Measurements from ENCODE around the gene HGFAC. TPM values are rescaled to one million over a fixed set of nuclear protein-coding genes. Genes with fewer than 3 reads are reported as not detected.

The HGFAC gene
- total and polyA plus RNA-seq, 10 of the 15 experiments (the other 5 are each of a cell fraction or from before 2014, with no cell fraction given): 0.38 TPM; not detected in 9

DNA sequence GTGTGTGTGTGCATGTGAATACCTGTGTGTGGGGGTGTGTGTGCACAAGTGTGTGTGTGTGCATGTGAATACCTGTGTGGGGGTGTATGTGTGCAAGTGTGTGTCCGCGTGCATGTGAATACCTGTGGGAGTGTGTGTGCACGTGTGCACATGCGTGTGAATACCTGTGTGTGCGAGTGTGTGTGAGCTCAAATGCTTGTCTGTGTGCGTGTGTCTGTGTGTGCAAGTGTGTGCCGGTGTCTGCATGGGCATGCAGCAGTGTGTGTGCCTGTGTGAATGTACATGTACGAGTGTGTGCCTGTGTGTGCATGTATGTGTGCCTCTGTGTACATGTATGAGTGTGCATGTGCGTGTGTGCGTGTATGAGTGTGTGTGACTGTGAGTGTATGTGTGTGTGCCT lies 26.4 kb downstream of the HGFAC start (continued):
- TF ChIP-seq, protein P1, sequence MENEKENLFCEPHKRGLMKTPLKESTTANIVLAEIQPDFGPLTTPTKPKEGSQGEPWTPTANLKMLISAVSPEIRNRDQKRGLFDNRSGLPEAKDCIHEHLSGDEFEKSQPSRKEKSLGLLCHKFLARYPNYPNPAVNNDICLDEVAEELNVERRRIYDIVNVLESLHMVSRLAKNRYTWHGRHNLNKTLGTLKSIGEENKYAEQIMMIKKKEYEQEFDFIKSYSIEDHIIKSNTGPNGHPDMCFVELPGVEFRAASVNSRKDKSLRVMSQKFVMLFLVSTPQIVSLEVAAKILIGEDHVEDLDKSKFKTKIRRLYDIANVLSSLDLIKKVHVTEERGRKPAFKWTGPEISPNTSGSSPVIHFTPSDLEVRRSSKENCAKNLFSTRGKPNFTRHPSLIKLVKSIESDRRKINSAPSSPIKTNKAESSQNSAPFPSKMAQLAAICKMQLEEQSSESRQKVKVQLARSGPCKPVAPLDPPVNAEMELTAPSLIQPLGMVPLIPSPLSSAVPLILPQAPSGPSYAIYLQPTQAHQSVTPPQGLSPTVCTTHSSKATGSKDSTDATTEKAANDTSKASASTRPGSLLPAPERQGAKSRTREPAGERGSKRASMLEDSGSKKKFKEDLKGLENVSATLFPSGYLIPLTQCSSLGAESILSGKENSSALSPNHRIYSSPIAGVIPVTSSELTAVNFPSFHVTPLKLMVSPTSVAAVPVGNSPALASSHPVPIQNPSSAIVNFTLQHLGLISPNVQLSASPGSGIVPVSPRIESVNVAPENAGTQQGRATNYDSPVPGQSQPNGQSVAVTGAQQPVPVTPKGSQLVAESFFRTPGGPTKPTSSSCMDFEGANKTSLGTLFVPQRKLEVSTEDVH (IDR thresholded peaks at IDR 0.05; ENCODE audit: low read depth, partially characterized antibody): no peak
- TF ChIP-seq CBX5 (IDR thresholded peaks at IDR 0.05; ENCODE audit: low read depth): no peak

DNA sequence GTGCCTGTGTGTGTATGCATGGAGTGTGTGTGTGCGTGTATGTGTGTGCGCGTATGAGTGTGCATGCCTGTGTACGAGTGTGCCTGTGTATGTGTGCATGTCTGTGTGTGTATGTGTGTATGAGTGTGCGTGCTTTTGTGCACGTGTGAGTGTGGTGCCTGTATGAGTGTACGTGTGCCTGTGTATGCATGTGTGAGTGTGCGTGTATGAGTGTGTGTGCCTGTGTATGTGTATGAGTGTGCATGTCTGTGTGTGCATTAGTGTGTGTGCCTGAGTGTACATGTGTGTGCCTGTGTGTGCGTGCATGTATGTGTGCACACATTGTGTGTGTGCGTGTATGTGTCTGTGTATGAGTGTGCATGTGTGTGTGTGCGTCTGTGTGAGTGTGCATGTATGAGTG lies 27.0 kb downstream of the HGFAC start:
- ATAC-seq: no peak
- H3K4me1 ChIP-seq (ENCODE audit: control insufficient read depth, insufficient read depth, low read length): no peaks in the 10 kb centered on the region
- H3K36me3 ChIP-seq (ENCODE audit: control insufficient read depth in 2 of 2, insufficient read depth in 2 of 2, low read length in 1 of 2): no peaks in the 10 kb centered on the region
- intact Hi-C loops (cut with micrococcal nuclease; ENCODE audit: unreplicated experiment): no loop called here
- POLR2A ChIA-PET: no interaction called here
- H3K9ac ChIP-seq (ENCODE audit: control insufficient read depth, insufficient read depth, low read length): no peak overlapping the region
- RAD21 ChIA-PET (ENCODE audit: unreplicated experiment): no interaction called here
- no peaks in the 10 kb centered on the region for H3K79me2 ChIP-seq (ENCODE audit: control insufficient read depth, insufficient read depth, low read length)
- H3K4me3 ChIP-seq: no peak overlapping the region
- in situ Hi-C loops (cut with MboI): no loop called here
- no TSS peak for BruUV-seq (replicated peaks)
- CTCF ChIA-PET: interaction anchor here (2.2 kb wide), 1 partner anchor 12 kb away, joined by 5 read pairs; no protein-coding TSS in a partner anchor
- WGBS (ENCODE audit: insufficient coverage, insufficient replicate concordance, low lambda C conversion rate, missing lambda C conversion rate): 83% methylated on average over 11 of the region's 11 CpGs
- no peak overlapping the region for H3K27ac ChIP-seq (ENCODE audit: control insufficient read depth, insufficient read depth)
- DNase-seq (ENCODE audit: low read depth, low spot score): no peak
- no peak overlapping the region for H3K4me2 ChIP-seq (ENCODE audit: control insufficient read depth, insufficient read depth)
- H4K20me1 ChIP-seq (ENCODE audit: control insufficient read depth, insufficient read depth): no peaks in the 10 kb centered on the region
- SMC1A ChIA-PET (ENCODE audit: uncharacterized antibody, unreplicated experiment): no interaction called here
- no peak for FAIRE-seq
- H3K9me3 ChIP-seq (replicated peaks; ENCODE audit: control insufficient read depth, insufficient read depth, low read length): no peaks in the 10 kb centered on the region; the same call in 2 of the 3 replicates
- no peak overlapping the region for H2AFZ ChIP-seq (ENCODE audit: control insufficient read depth, low read depth, low read length)
- peaks cover 0 to 2% of the 10 kb centered on the region in 2 experiments; a peak in 1 of 4 replicates for H3K27me3 ChIP-seq (replicated peaks in 1 of 2; ENCODE audit: control insufficient read depth in 2 of 2, insufficient read depth in 2 of 2, low read length in 1 of 2)
- no peak for TF ChIP-seq HDAC2 (IDR thresholded peaks at IDR 0.05)
- no peak for TF ChIP-seq YBX1 (IDR thresholded peaks at IDR 0.05)
- TF ChIP-seq, protein P2, sequence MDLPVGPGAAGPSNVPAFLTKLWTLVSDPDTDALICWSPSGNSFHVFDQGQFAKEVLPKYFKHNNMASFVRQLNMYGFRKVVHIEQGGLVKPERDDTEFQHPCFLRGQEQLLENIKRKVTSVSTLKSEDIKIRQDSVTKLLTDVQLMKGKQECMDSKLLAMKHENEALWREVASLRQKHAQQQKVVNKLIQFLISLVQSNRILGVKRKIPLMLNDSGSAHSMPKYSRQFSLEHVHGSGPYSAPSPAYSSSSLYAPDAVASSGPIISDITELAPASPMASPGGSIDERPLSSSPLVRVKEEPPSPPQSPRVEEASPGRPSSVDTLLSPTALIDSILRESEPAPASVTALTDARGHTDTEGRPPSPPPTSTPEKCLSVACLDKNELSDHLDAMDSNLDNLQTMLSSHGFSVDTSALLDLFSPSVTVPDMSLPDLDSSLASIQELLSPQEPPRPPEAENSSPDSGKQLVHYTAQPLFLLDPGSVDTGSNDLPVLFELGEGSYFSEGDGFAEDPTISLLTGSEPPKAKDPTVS (IDR thresholded peaks at IDR 0.05; ENCODE audit: low read depth, low read length): no peak
- 0 out of 2 replicates have a peak, but pooled peaks have one; percentile 26 for TF ChIP-seq TCF3 (IDR thresholded peaks at IDR 0.05; ENCODE audit: borderline replicate concordance, insufficient read depth, low read depth, low read length)
- no peak for TF ChIP-seq STAT3 (IDR thresholded peaks at IDR 0.05; ENCODE audit: low read depth, low read length)

Data from GM12878 (cell line).